GM18511 (cell line): ENCODE data around the gene ZNF124.

Source experiments
- ATAC-seq: cut with Tn5 transposase; IDR thresholded peaks from one replicate; pipeline ENCODE4 v1.9.1; 2021; ENCODE audit warnings: mild to moderate bottlenecking, moderate library complexity; ENCODE audit not compliant: unreplicated experiment

The ZNF124 gene

GRCh38 chr1:247113733-247114271 is 58.0 kb downstream of the ZNF124 start:
- no peak for ATAC-seq

GRCh38 chr1:247113094-247113497 is 58.7 kb downstream of the ZNF124 start:
- no peak for ATAC-seq

GRCh38 chr1:247112479-247112781 is 59.4 kb downstream of the ZNF124 start:
- no peak for ATAC-seq

- no peak for ATAC-seq
Measured at GRCh38 chr1:247111700-247112478, 59.9 kb downstream of the ZNF124 start.

- ATAC-seq = no peak
Measured at GRCh38 chr1:247111259-247111699, 60.5 kb downstream of the ZNF124 start.

- no peak for ATAC-seq
Measured at GRCh38 chr1:247110627-247111258, 61.1 kb downstream of the ZNF124 start.

GRCh38 chr1:247107694-247108093 is 64.1 kb downstream of the ZNF124 start:
- no peak for ATAC-seq

GRCh38 chr1:247105966-247106365 is 65.9 kb downstream of the ZNF124 start:
- ATAC-seq = no peak
